ENCODE data around the gene IFT25. TPM values are rescaled to one million over a fixed set of nuclear protein-coding genes. Genes with fewer than 3 reads are reported as not detected.
"Not testable (repeated sequence)": the region's sequence is repeated elsewhere in the genome, so short reads cannot be mapped to it uniquely, and the experiment has no call there.

Gene IFT25
- total RNA-seq, 1 experiment from 2014 or later: 128 TPM

DNA sequence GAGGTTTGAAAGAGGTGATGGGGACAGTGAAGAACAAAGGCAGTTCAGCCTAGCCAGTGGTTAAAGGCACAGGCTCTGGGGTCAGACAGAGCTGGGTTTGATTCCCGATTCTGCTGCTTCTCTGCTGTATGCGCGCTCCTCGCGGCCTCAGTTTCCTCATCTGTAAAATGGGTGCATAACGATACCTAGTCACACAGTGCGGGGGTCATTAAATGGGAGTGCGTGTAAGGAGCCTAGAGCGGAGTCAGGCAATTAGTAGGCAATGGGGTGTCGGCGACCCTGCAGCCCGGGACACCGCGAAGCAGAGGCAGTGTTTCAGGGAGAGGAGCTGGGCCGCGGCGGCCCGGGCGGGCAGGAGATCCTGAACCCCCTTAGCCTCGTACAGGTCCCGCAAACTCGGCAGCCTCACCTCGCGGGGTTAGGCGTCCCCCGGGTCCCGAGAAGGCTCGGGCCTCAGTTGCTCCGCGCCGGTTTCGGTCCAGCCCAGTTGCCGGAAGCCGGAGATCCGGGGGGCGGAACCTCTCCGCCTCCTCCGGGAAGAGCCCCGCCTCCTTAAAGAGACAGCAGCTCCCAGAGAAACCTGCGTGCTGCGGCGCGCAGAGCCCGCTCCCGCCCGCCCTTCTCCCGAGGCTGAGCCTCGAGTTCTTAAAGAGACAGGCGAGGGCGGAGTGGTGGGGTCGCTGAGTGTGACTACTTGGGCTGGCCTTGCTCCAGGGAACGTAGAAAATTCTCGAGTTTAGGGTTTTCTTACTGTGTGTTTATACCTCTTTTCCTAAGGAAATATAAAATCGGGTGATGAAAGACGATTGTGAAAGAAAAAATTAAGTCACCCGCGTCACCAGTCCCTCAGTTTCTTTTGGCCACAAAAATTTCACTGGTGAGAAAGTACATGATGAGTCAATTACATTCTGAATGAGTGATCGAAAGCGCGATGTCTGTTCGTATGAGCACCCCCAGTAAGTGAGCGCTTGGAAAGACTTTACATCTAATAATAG lies 55.9 kb downstream of the IFT25 start, which contains the start of gene YIPF1:
Gene YIPF1 (minus strand): TSS at position 494 of the 995 bp plus-strand sequence. CDS start 860 bp downstream, outside the sequence.
- H3K27ac ChIP-seq: peak within 1 kb of the TSS; percentile 81
- H3K4me3 ChIP-seq: peak within 1 kb of the TSS; percentile 83
- no peaks in the 10 kb centered on the region for H3K27me3 ChIP-seq (ENCODE audit: insufficient read depth, low read depth)
- TF ChIP-seq, protein P1, sequence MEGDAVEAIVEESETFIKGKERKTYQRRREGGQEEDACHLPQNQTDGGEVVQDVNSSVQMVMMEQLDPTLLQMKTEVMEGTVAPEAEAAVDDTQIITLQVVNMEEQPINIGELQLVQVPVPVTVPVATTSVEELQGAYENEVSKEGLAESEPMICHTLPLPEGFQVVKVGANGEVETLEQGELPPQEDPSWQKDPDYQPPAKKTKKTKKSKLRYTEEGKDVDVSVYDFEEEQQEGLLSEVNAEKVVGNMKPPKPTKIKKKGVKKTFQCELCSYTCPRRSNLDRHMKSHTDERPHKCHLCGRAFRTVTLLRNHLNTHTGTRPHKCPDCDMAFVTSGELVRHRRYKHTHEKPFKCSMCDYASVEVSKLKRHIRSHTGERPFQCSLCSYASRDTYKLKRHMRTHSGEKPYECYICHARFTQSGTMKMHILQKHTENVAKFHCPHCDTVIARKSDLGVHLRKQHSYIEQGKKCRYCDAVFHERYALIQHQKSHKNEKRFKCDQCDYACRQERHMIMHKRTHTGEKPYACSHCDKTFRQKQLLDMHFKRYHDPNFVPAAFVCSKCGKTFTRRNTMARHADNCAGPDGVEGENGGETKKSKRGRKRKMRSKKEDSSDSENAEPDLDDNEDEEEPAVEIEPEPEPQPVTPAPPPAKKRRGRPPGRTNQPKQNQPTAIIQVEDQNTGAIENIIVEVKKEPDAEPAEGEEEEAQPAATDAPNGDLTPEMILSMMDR (conservative IDR thresholded peaks at IDR 0.05): no peak
- peak; percentile 80 to 89 for DNase-seq
- H3K4me2 ChIP-seq: peak within 1 kb of the TSS; percentile 91
- intact Hi-C loops (cut with micrococcal nuclease; ENCODE audit: unreplicated experiment): loop anchor here (2.0 kb wide), 1 partner anchor 67 kb away; no protein-coding TSS in a partner anchor
- H4K20me1 ChIP-seq (ENCODE audit: insufficient read depth): no peaks in the 10 kb centered on the region
- CTCF ChIA-PET: interaction anchor here (0.7 kb wide), 1 partner anchor 56 kb away, joined by 4 read pairs; the partner anchor contains the start of gene IFT25
- no peaks in the 10 kb centered on the region for H3K9me3 ChIP-seq (ENCODE audit: insufficient read depth, low read depth)
- peaks cover 25% of the 10 kb centered on the region for H3K4me1 ChIP-seq (replicated peaks; ENCODE audit: insufficient read depth)
- no peaks in the 10 kb centered on the region for H3K36me3 ChIP-seq (ENCODE audit: low read depth)
- POLR2A ChIA-PET (ENCODE audit: unreplicated experiment): interaction anchor here (0.5 to 1.1 kb wide), 6 partner anchors 13 to 163 kb away, joined by 3 to 12 read pairs (median 4); partner anchors contain the start of genes LRRC42 and TMEM59
- peaks cover 6% of the 10 kb centered on the region for H3K79me2 ChIP-seq (ENCODE audit: low read depth)
- H3K9me2 ChIP-seq (ENCODE audit: insufficient read depth): no peaks in the 10 kb centered on the region
- H3F3A ChIP-seq (ENCODE audit: insufficient read depth, low read depth): peaks cover 14% of the 10 kb centered on the region; the same call in 1 of the 2 replicates
- peak within 1 kb of the TSS; percentile 98 for H2AFZ ChIP-seq
- BruUV-seq (replicated peaks): TSS peak; percentile 40

DNA sequence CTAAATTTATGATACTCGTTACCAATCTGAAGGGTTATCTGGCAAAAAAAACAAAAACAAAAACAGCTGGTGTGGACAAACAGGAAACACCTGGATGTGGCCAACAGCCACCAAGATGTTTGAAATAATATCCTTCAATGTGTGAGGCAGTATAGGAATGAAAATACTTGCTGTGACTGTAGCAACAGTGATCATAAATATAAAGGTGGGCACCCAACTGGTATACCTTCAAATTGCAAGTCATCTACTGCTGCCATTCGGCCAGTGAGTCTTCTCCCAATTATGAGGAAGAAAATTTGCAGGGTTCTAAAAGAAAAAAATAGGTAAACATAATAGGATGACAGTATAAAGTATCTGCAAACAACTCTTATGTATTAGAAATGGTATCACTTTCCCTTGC lies 56.8 kb downstream of the IFT25 start:
- no peaks in the 10 kb centered on the region for H4K20me1 ChIP-seq (ENCODE audit: insufficient read depth)
- H3K79me2 ChIP-seq (ENCODE audit: low read depth): peaks cover 6% of the 10 kb centered on the region
- 0 out of 2 replicates have a peak, but pooled peaks cover 3% of the 10 kb centered on the region for H3K9me3 ChIP-seq (ENCODE audit: insufficient read depth, low read depth)
- peak overlapping the region; percentile 91 for H3K4me2 ChIP-seq
- H3K36me3 ChIP-seq (ENCODE audit: low read depth): no peaks in the 10 kb centered on the region
- no peak for TF ChIP-seq EZH2 (IDR thresholded peaks at IDR 0.05; ENCODE audit: low read depth)
- TF ChIP-seq, protein P1 (conservative IDR thresholded peaks at IDR 0.05): no peak
- H3K27me3 ChIP-seq (ENCODE audit: insufficient read depth, low read depth): no peaks in the 10 kb centered on the region
- CTCF ChIA-PET: no interaction called here
- H3K4me3 ChIP-seq: peak overlapping the region; percentile 83
- peaks cover 25% of the 10 kb centered on the region for H3K4me1 ChIP-seq (replicated peaks; ENCODE audit: insufficient read depth)
- no peaks in the 10 kb centered on the region for H3K9me2 ChIP-seq (ENCODE audit: insufficient read depth)
- BruUV-seq (replicated peaks): no TSS peak
- POLR2A ChIA-PET (ENCODE audit: unreplicated experiment): interaction anchor here (0.5 kb wide), 2 partner anchors 17 to 53 kb away, joined by 4 to 12 read pairs; no protein-coding TSS in a partner anchor
- H3F3A ChIP-seq (ENCODE audit: insufficient read depth, low read depth): peaks cover 14% of the 10 kb centered on the region; the same call in 1 of the 2 replicates
- peak in 1 of 2 experiments; percentile 56 for DNase-seq
- intact Hi-C loops (cut with micrococcal nuclease; ENCODE audit: unreplicated experiment): loop anchor here (2.0 kb wide), 1 partner anchor 68 kb away; no protein-coding TSS in a partner anchor
- no peak overlapping the region for H2AFZ ChIP-seq
- peak overlapping the region; percentile 81 for H3K27ac ChIP-seq

DNA sequence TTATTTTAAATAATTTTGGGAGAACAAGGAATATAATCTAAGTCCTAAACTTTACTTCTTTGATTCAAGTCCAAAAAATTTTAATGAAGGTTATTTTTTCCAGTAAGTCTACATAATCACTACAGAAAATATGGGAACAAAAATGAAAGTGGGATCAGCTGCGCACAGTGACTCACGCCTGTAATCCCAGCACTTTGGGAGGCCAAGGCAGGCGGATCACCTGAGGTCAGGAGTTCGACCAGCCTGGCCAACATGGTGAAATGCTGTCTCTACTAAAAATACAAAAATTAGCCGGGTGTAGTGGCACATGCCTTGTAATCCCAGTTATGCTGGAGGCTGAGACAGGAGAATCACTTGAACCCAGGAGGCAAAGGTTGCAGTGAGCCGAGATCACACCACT lies 61.9 kb downstream of the IFT25 start:
- H3K4me1 ChIP-seq (replicated peaks; ENCODE audit: insufficient read depth); H3K4me2 ChIP-seq; POLR2A ChIA-PET (ENCODE audit: unreplicated experiment); H3K9me2 ChIP-seq (ENCODE audit: insufficient read depth); H3K9me3 ChIP-seq (ENCODE audit: insufficient read depth, low read depth); H3K27ac ChIP-seq; H3K4me3 ChIP-seq; H3K36me3 ChIP-seq (ENCODE audit: low read depth); DNase-seq; H3K79me2 ChIP-seq (ENCODE audit: low read depth); H3F3A ChIP-seq (ENCODE audit: insufficient read depth, low read depth); CTCF ChIA-PET; H3K27me3 ChIP-seq (ENCODE audit: insufficient read depth, low read depth); intact Hi-C loops (cut with micrococcal nuclease; ENCODE audit: unreplicated experiment); H2AFZ ChIP-seq; H4K20me1 ChIP-seq (ENCODE audit: insufficient read depth); BruUV-seq (replicated peaks): not testable (repeated sequence)

DNA sequence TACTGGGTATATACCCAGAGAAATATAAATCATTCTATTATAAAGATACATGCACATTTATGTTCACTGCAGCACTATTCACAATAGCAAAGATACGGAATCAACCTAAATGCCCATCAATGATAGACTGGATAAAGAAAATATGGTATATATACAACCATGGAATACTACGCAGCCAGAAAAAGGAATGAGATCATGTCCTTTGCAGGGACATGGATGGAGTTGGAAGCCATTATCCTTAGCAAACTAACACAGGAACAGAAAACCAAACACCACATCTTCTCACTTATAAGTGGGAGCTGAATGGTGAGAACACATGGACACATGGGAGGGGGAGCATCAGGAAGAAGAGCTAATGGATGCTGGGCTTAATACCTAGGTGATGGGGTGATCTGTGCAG lies 63.6 kb downstream of the IFT25 start:
- H3K27me3 ChIP-seq (ENCODE audit: insufficient read depth, low read depth); H4K20me1 ChIP-seq (ENCODE audit: insufficient read depth); H3K9me2 ChIP-seq (ENCODE audit: insufficient read depth); H3K4me1 ChIP-seq (replicated peaks; ENCODE audit: insufficient read depth); H3K36me3 ChIP-seq (ENCODE audit: low read depth); H3K79me2 ChIP-seq (ENCODE audit: low read depth); H3K4me2 ChIP-seq; BruUV-seq (replicated peaks); intact Hi-C loops (cut with micrococcal nuclease; ENCODE audit: unreplicated experiment); POLR2A ChIA-PET (ENCODE audit: unreplicated experiment); H3F3A ChIP-seq (ENCODE audit: insufficient read depth, low read depth); H2AFZ ChIP-seq; H3K4me3 ChIP-seq; DNase-seq; H3K9me3 ChIP-seq (ENCODE audit: insufficient read depth, low read depth); H3K27ac ChIP-seq: not testable (repeated sequence)
- CTCF ChIA-PET: interaction anchor here (0.6 kb wide), 2 partner anchors 78 to 95 kb away, joined by 4 to 5 read pairs; no protein-coding TSS in a partner anchor
